HL-60 (cell line): Measurements from ENCODE around the gene ARHGAP33.

ENCODE experiments used
- DNase-seq, 2 experiments: peaks; one replicate each; pipeline ENCODE4 v3.0.0-alpha.2; 2010 to 2020; ENCODE audit warnings: low read depth in 1 of 2, low spot score in 1 of 2
- H3K27ac ChIP-seq: fragments of 250-450 bp; sonication (Bioruptor Pico); replicated peaks from 2 replicates; pipeline ENCODE4 v1.5.1; 2020; ENCODE audit warnings: mild to moderate bottlenecking, moderate library complexity
- H3K27me3 ChIP-seq: fragments of 250-450 bp; sonication (Bioruptor Pico); 2 replicates; pipeline ENCODE4 v1.5.1; 2021; ENCODE audit warnings: mild to moderate bottlenecking, moderate library complexity; ENCODE audit not compliant: insufficient read depth, poor library complexity, severe bottlenecking
- H3K4me3 ChIP-seq: replicated peaks from 2 replicates; pipeline ENCODE4 v1.5.1; 2011; ENCODE audit warnings: mild to moderate bottlenecking, control low read depth, low read length; ENCODE audit not compliant: insufficient read depth
- CTCF ChIP-seq: IDR thresholded peaks from one replicate; pipeline ENCODE4 v1.5.1; 2011; ENCODE audit warnings: low read length, control low read depth, inconsistent platforms; ENCODE audit not compliant: insufficient read depth
- GABPA ChIP-seq: IDR thresholded peaks from 2 replicates; pipeline ENCODE4 v1.6.1; 2012; ENCODE audit warnings: low read depth
- POLR2AphosphoS5 ChIP-seq: IDR thresholded peaks from 2 replicates; pipeline ENCODE4 v1.6.1; 2012; ENCODE audit warnings: low read depth
- REST ChIP-seq: IDR thresholded peaks from 2 replicates; pipeline ENCODE4 v1.6.1; 2012; ENCODE audit warnings: low read depth; ENCODE audit not compliant: insufficient replicate concordance
- SPI1 ChIP-seq: IDR thresholded peaks from 2 replicates; pipeline ENCODE4 v1.6.1; 2012; ENCODE audit warnings: low read depth, mild to moderate bottlenecking, borderline replicate concordance
- long read RNA-seq: library from polyadenylated mRNA; unstranded; transcript quantifications from one replicate; pipeline ENCODE4 v2.0.0, GENCODE V29; 2020

Gene ARHGAP33
- long read RNA-seq, partial matches to known transcripts, result 1 of 2 reads
- long read RNA-seq, other reads (novel, unspliced or antisense), result 1 of 2 reads

GRCh38 chr19:35775298-35776101, at the start of gene ARHGAP33:
TSS of gene ARHGAP33 (plus strand) at chr19:35775564. CDS start at chr19:35775659, 95 bp downstream.
- DNase-seq, result peak; percentile 90 to 99
- Histone ChIP-seq H3K4me3 (peak within 1 kb of the TSS; percentile 87), H3K27ac (peak within 1 kb of the TSS; percentile 43), H3K27me3 (no peaks in the 10 kb centered on the region)
- TF ChIP-seq CTCF, result no peak
- no peak for TF ChIP-seq POLR2AphosphoS5
- TF ChIP-seq SPI1, result no peak
- no peak for TF ChIP-seq REST
- TF ChIP-seq GABPA, result no peak

- no peak overlapping the region for H3K27ac ChIP-seq
- TF ChIP-seq SPI1 (no peak), GABPA (no peak), POLR2AphosphoS5 (no peak)
- H3K4me3 ChIP-seq, result no peak overlapping the region
- no peak for DNase-seq
- no peaks in the 10 kb centered on the region for H3K27me3 ChIP-seq
Observed at GRCh38 chr19:35727053-35727955, 48.1 kb upstream of the ARHGAP33 start.

- Histone ChIP-seq H3K4me3 (no peak overlapping the region), H3K27ac (no peak overlapping the region), H3K27me3 (no peaks in the 10 kb centered on the region)
- TF ChIP-seq REST (no peak), GABPA (no peak), SPI1 (no peak), CTCF (no peak)
- DNase-seq, result no peak
Observed at GRCh38 chr19:35727956-35728706, 47.2 kb upstream of the ARHGAP33 start.
